GM12891 (cell line): ENCODE data around the gene PPP2CA.

Experiments
- DNase-seq: peaks from one replicate; pipeline ENCODE4 v3.0.0; 2011; ENCODE audit warnings: low spot score; ENCODE audit not compliant: insufficient read length
- FAIRE-seq: peaks from 2 replicates; lab custom pipeline; 2011; peaks lifted over from hg19 to GRCh38; lab: Jason Lieb, UNC
- PAX5 ChIP-seq: IDR thresholded peaks from 2 replicates; pipeline ENCODE4 v1.6.1; 2011; ENCODE audit warnings: low read length, moderate library complexity, mild to moderate bottlenecking; ENCODE audit not compliant: insufficient read depth, severe bottlenecking
- POLR2A ChIP-seq: IDR thresholded peaks from 2 replicates; pipeline ENCODE4 v1.6.1; 2011; ENCODE audit warnings: low read depth, low read length, control low read depth
- POLR2AphosphoS5 ChIP-seq: IDR thresholded peaks from 2 replicates; pipeline ENCODE4 v1.6.1; 2011; ENCODE audit warnings: low read depth, low read length, control low read depth
- POU2F2 ChIP-seq: IDR thresholded peaks from 2 replicates; pipeline ENCODE4 v1.6.1; 2011; ENCODE audit warnings: low read depth, mild to moderate bottlenecking, control low read depth, low read length, moderate library complexity
- SPI1 ChIP-seq: IDR thresholded peaks from 2 replicates; pipeline ENCODE4 v1.6.1; 2011; ENCODE audit warnings: low read depth, low read length, control low read depth
- TAF1 ChIP-seq: IDR thresholded peaks from 2 replicates; pipeline ENCODE4 v1.6.1; 2011; ENCODE audit warnings: low read depth, low read length, control low read depth

The PPP2CA gene

GRCh38 chr5:134151723-134152122 is 74.2 kb downstream of the PPP2CA start:
- TF ChIP-seq POU2F2 (no peak), PAX5 (no peak), POLR2A (no peak), TAF1 (no peak), POLR2AphosphoS5 (no peak), SPI1 (no peak)
- FAIRE-seq, result peak; percentile 66
- DNase-seq, result no peak

- no peak for FAIRE-seq
- DNase-seq, result no peak
- no peak for TF ChIP-seq PAX5
- no peak; the same call in 1 of the 2 replicates for TF ChIP-seq POLR2AphosphoS5
- no peak for TF ChIP-seq SPI1
- 0 out of 2 replicates have a peak, but pooled peaks have one; percentile 9 for TF ChIP-seq POU2F2
- TF ChIP-seq POLR2A, result peak; percentile 20; the same call in 1 of the 2 replicates
- TF ChIP-seq TAF1, result no peak
Measured at GRCh38 chr5:134149571-134150303, 76.1 kb downstream of the PPP2CA start.

- TF ChIP-seq SPI1 (no peak), POLR2A (peak; percentile 57; the same call in 1 of the 2 replicates)
- FAIRE-seq (no peak), DNase-seq (no peak)
Measured at GRCh38 chr5:134148986-134149539, 76.8 kb downstream of the PPP2CA start.

GRCh38 chr5:134148316-134148715 is 77.6 kb downstream of the PPP2CA start:
- TF ChIP-seq POLR2A (peak; percentile 34; the same call in 1 of the 2 replicates), POLR2AphosphoS5 (peak; percentile 75), TAF1 (no peak)
- no peak for FAIRE-seq
- no peak for DNase-seq

GRCh38 chr5:134146651-134147518 is 79.0 kb downstream of the PPP2CA start:
- 0 out of 2 replicates have a peak, but pooled peaks have one; percentile 7 for TF ChIP-seq POU2F2
- TF ChIP-seq POLR2A, result 0 out of 2 replicates have a peak, but pooled peaks have one; percentile 1
- no peak for TF ChIP-seq SPI1
- peak; percentile 61; the same call in 1 of the 2 replicates for TF ChIP-seq POLR2AphosphoS5
- no peak for FAIRE-seq
- no peak for DNase-seq

GRCh38 chr5:134145779-134146581 is 79.9 kb downstream of the PPP2CA start:
- peak; percentile 58 for DNase-seq
- peak; percentile 93 for FAIRE-seq
- TF ChIP-seq POLR2A, result 0 out of 2 replicates have a peak, but pooled peaks have one; percentile 20
- 0 out of 2 replicates have a peak, but pooled peaks have one; percentile 48 for TF ChIP-seq POU2F2
- no peak for TF ChIP-seq POLR2AphosphoS5

- TF ChIP-seq POLR2AphosphoS5, result peak; percentile 24; the same call in 1 of the 2 replicates
- no peak for TF ChIP-seq PAX5
- 0 out of 2 replicates have a peak, but pooled peaks have one; percentile 28 for TF ChIP-seq SPI1
- TF ChIP-seq POLR2A, result no peak; the same call in none of the 2 replicates
- DNase-seq (no peak), FAIRE-seq (no peak)
Measured at GRCh38 chr5:134145041-134145757, 80.7 kb downstream of the PPP2CA start.
